ENCODE data around the gene NAV3. TPM values are rescaled to one million over a fixed set of nuclear protein-coding genes. Genes with fewer than 3 reads are reported as not detected.

NAV3 gene
- total and polyA plus RNA-seq, 7 donors = 0.47 to 4.2 (median 2.2) TPM

DNA sequence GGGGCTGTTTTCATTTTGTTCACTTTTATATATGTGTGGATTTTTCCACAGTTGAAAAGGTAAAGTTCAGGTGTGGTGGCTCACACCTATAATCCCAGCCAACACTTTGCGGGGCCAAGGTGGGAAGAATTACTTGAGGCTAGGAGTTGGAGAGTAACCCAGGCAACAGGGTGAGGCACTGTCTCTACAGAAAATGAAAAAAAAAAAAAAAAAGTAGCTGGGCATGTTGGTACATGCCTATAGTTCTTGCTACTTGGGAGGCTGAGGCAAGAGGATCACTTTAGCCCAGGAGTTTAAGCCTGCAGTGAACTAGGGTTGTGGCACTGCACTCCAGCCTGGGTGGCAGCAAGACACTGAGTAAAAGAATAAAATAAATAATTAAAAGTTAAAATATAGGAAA is 326.5 kb downstream of the NAV3 start:
- ATAC-seq = no peak
- Histone ChIP-seq H3K4me3 (no peak overlapping the region), H3K36me3 (ENCODE audit: insufficient read depth in 1 of 2, low read depth in 1 of 2) (no peaks in the 10 kb centered on the region), H3K27me3 (ENCODE audit: insufficient read depth in 3 of 3, low read length in 2 of 3) (no peaks in the 10 kb centered on the region), H3K27ac (no peak overlapping the region), H3K9me3 (no peaks in the 10 kb centered on the region), H3K4me1 (no peaks in the 10 kb centered on the region)
- DNase-seq = no peak
- intact Hi-C loops (cut with DNase I) = no loop called here
- no peak for TF ChIP-seq CTCF (IDR thresholded peaks at IDR 0.05)
- 96 to 100% (median 100%) methylated on average over 1 of the region's 1 CpG for WGBS, 3 donors

DNA sequence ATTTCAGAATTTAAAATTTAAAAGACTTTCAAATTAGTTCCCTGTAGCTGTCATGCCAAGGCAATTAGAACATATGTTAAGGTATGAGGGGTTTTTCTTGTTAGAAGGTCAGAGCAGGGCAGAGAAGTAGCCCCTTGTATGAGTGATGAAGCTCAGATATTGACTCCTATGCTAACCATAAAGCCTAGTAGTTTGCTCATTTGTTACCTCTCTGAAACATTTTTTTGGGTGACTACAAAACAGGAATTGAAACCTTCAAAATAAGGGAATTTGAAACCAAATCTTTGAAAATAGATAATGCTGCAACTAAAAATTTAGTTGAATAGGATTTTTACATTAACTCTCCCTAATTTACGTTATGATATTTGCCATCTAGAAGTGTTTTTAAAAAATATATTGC is 333.5 kb downstream of the NAV3 start:
- H3K4me1 ChIP-seq = no peaks in the 10 kb centered on the region
- intact Hi-C loops (cut with DNase I) = no loop called here
- no peak overlapping the region for H3K4me3 ChIP-seq
- DNase-seq = no peak
- WGBS, 3 donors = 86 to 94% (median 89%) methylated on average over 1 of the region's 1 CpG
- no peak overlapping the region for H3K27ac ChIP-seq
- H3K27me3 ChIP-seq (ENCODE audit: insufficient read depth in 3 of 3, low read length in 2 of 3) = no peaks in the 10 kb centered on the region
- no peak for TF ChIP-seq CTCF (IDR thresholded peaks at IDR 0.05)
- no peak for ATAC-seq
- H3K36me3 ChIP-seq (ENCODE audit: insufficient read depth in 1 of 2, low read depth in 1 of 2) = no peaks in the 10 kb centered on the region
- no peaks in the 10 kb centered on the region for H3K9me3 ChIP-seq

DNA sequence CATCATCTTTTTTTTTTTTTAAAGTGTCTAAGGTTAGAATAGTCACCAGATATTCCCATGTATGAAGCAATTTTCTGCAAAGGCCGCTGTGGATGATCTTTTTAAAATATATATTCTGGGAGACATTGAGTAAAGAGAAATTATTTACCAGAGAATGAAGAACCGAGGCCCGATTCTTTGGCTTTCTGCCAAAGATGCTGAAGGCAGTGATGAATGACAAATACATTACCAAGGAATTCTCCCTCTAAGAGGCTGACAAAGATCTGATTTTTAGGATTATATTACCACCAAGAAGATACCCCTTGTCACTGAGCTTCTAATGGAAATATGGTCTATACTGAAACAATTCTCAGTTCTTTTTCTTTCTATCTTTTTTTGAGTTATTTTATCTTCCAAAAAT is 336.8 kb downstream of the NAV3 start:
- no peak for TF ChIP-seq CTCF (IDR thresholded peaks at IDR 0.05)
- no peak overlapping the region for H3K4me3 ChIP-seq
- DNase-seq (no peak), ATAC-seq (no peak)
- H3K36me3 ChIP-seq (ENCODE audit: insufficient read depth in 1 of 2, low read depth in 1 of 2) = no peaks in the 10 kb centered on the region
- 44 to 53% (median 47%) methylated on average over 3 of the region's 3 CpGs for WGBS, 3 donors
- H3K27ac ChIP-seq = no peak overlapping the region
- intact Hi-C loops (cut with DNase I) = no loop called here
- no peaks in the 10 kb centered on the region for H3K4me1 ChIP-seq
- no peaks in the 10 kb centered on the region for H3K9me3 ChIP-seq
- H3K27me3 ChIP-seq (ENCODE audit: insufficient read depth in 3 of 3, low read length in 2 of 3) = no peaks in the 10 kb centered on the region

DNA sequence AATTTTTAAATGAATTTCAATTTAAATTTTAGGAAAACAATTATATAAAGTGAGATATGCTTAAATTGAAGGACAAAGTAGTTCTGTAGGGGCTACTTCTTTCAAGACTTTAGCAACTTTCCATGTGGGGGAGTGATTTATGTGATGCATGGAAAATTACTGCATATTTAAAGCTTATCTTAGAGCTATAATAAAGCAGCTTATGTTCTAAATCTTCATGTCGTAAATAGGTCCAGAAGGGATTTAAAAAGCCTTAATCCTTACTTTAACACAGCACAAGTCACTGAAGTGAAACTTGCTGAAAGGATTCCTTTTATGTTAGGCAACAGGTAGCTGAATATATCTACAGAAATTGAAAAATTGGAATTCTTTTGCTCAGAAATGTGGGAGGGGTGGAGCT is 340.4 kb downstream of the NAV3 start:
- Histone ChIP-seq H3K9me3 (no peaks in the 10 kb centered on the region), H3K4me1 (no peaks in the 10 kb centered on the region), H3K36me3 (ENCODE audit: insufficient read depth in 1 of 2, low read depth in 1 of 2) (no peaks in the 10 kb centered on the region), H3K27ac (no peak overlapping the region), H3K4me3 (no peak overlapping the region), H3K27me3 (ENCODE audit: insufficient read depth in 3 of 3, low read length in 2 of 3) (no peaks in the 10 kb centered on the region)
- DNase-seq (no peak), ATAC-seq (no peak)
- no peak for TF ChIP-seq CTCF (IDR thresholded peaks at IDR 0.05)
- intact Hi-C loops (cut with DNase I) = no loop called here
- WGBS, 3 donors = 61 to 82% (median 77%) methylated on average over 1 of the region's 1 CpG

- Histone ChIP-seq H3K27ac (no peak overlapping the region), H3K4me3 (no peak overlapping the region), H3K27me3 (ENCODE audit: insufficient read depth in 3 of 3, low read length in 2 of 3) (no peaks in the 10 kb centered on the region), H3K9me3 (no peaks in the 10 kb centered on the region), H3K4me1 (no peaks in the 10 kb centered on the region), H3K36me3 (ENCODE audit: insufficient read depth in 1 of 2, low read depth in 1 of 2) (no peaks in the 10 kb centered on the region)
- intact Hi-C loops (cut with DNase I) = no loop called here
- 87 to 89% (median 89%) methylated on average over 4 of the region's 4 CpGs for WGBS, 3 donors
- no peak for TF ChIP-seq CTCF (IDR thresholded peaks at IDR 0.05)
- DNase-seq (no peak), ATAC-seq (no peak)
Observed at GRCh38 chr12:78176643-78177042, 345.9 kb downstream of the NAV3 start.
